ENCODE data around the gene DYNC1H1.

- TF ChIP-seq CTCF (IDR thresholded peaks at IDR 0.05) (no peak), POLR2A (IDR thresholded peaks at IDR 0.05) (no peak)
Measured at GRCh38 chr14:101972126-101972866, 7.9 kb downstream of the DYNC1H1 start.

Measured in lower leg skin (tissue), 3 donors.